Measurements from ENCODE around the gene SARM1. TPM values are rescaled to one million over a fixed set of nuclear protein-coding genes. Genes with fewer than 3 reads are reported as not detected.

Gene SARM1
- total and polyA plus RNA-seq, 3 experiments from 2014 or later = 8.5 to 37.0 (median 35.3) TPM

DNA sequence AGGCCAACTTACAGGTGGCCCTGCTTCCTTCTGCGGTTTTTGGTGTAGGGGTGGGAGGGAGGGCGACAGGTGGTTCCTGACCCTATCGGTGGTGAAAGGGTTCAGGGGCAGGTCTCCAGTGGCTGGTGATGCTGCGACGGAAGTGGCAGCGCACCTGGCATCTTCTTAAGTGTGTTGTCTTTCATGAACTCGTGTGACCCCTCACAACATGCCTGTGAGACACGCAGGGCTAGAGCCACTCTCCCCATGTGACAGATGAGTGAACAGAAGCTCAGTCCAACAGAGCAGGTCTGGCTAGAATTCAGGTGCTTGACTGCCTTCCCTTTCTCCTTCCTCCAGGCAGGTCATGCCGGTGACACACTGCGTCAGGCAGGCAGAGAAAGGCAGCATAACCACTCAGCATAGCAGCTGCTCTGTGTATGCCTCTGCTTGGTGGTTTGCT is 28.0 kb upstream of the SARM1 start:
- no peak for DNase-seq
- Mint-ChIP-seq H3K4me3 (no peak overlapping the region), H3K4me1 (peaks cover 0 to under 1% (median 0%) of the 10 kb centered on the region in 3 donors), H3K27ac (peak overlapping the region in 2 of 8 donors; percentile 26 to 42), H3K9me3 (no peaks in the 10 kb centered on the region), H3K36me3 (peaks cover 0 to 90% (median 7%) of the 10 kb centered on the region in 3 donors), H3K27me3 (no peaks in the 10 kb centered on the region)
- Histone ChIP-seq H3K36me3 (ENCODE audit: insufficient read depth, low read length) (peaks cover 38% of the 10 kb centered on the region), H3K27me3 (ENCODE audit: insufficient read depth, low read length, poor library complexity, severe bottlenecking) (no peaks in the 10 kb centered on the region), H3K4me1 (ENCODE audit: insufficient read depth, low read length) (no peaks in the 10 kb centered on the region), H3K4me3 (ENCODE audit: low read length) (no peak overlapping the region), H3K9me3 (ENCODE audit: low read length) (no peaks in the 10 kb centered on the region), H3K27ac (ENCODE audit: low read depth, low read length) (no peak overlapping the region)
- ChIA-PET CTCF (no interaction called here), POLR2A (no interaction called here)

GRCh38 chr17:28344011-28344410 is 27.5 kb upstream of the SARM1 start:
- no peaks in the 10 kb centered on the region for H3K4me1 ChIP-seq (ENCODE audit: insufficient read depth, low read length)
- no peak for DNase-seq
- Mint-ChIP-seq H3K27ac (peak overlapping the region in 1 of 8 donors; percentile 42), H3K27me3 (no peaks in the 10 kb centered on the region), H3K9me3 (no peaks in the 10 kb centered on the region), H3K4me1 (no peaks in the 10 kb centered on the region), H3K36me3 (peaks cover 0 to 94% (median 7%) of the 10 kb centered on the region in 3 donors), H3K4me3 (no peak overlapping the region)
- no peaks in the 10 kb centered on the region for H3K9me3 ChIP-seq (ENCODE audit: low read length)
- H3K4me3 ChIP-seq (ENCODE audit: low read length) = no peak overlapping the region
- no peaks in the 10 kb centered on the region for H3K27me3 ChIP-seq (ENCODE audit: insufficient read depth, low read length, poor library complexity, severe bottlenecking)
- POLR2A ChIA-PET = no interaction called here
- peaks cover 38% of the 10 kb centered on the region for H3K36me3 ChIP-seq (ENCODE audit: insufficient read depth, low read length)
- no peak overlapping the region for H3K27ac ChIP-seq (ENCODE audit: low read depth, low read length)
- CTCF ChIA-PET = no interaction called here

DNA sequence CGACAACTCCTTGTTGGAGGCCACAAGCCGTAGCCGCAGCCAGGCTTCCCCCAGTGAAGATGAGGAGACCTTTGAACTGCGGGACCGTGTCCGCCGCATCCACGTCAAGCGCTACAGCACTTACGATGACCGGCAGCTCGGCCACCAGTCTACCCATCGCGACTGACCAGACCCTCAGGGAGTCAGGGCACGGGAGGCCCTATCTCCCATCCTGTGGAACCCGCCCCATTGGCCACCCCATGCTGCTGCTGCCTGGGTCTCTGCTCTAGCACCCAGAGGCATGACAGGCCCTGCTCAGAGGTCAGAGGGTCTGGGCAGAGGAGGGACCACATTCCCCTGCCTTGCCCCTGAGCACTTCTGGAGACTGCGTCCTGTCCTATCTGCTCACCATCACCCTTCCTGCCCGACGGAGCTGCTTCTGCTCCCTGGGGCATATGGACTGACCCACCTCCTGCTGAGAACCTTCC is 27.0 kb upstream of the SARM1 start:
- no peaks in the 10 kb centered on the region for H3K27me3 Mint-ChIP-seq
- no peak overlapping the region for H3K4me3 Mint-ChIP-seq
- CTCF ChIA-PET = interaction anchor here (1.4 kb wide), 1 partner anchor 9 kb away, joined by 4 read pairs; the partner anchor contains the start of genes IFT20 and TNFAIP1
- no peaks in the 10 kb centered on the region for H3K9me3 Mint-ChIP-seq
- Histone ChIP-seq H3K4me1 (ENCODE audit: insufficient read depth, low read length) (no peaks in the 10 kb centered on the region), H3K36me3 (ENCODE audit: insufficient read depth, low read length) (peaks cover 39% of the 10 kb centered on the region), H3K9me3 (ENCODE audit: low read length) (no peaks in the 10 kb centered on the region), H3K4me3 (ENCODE audit: low read length) (no peak overlapping the region), H3K27ac (ENCODE audit: low read depth, low read length) (no peak overlapping the region), H3K27me3 (ENCODE audit: insufficient read depth, low read length, poor library complexity, severe bottlenecking) (no peaks in the 10 kb centered on the region)
- H3K4me1 Mint-ChIP-seq = no peaks in the 10 kb centered on the region
- peaks cover 0 to 93% (median 7%) of the 10 kb centered on the region in 3 donors for H3K36me3 Mint-ChIP-seq
- DNase-seq = no peak
- POLR2A ChIA-PET = no interaction called here
- no peak overlapping the region for H3K27ac Mint-ChIP-seq

DNA sequence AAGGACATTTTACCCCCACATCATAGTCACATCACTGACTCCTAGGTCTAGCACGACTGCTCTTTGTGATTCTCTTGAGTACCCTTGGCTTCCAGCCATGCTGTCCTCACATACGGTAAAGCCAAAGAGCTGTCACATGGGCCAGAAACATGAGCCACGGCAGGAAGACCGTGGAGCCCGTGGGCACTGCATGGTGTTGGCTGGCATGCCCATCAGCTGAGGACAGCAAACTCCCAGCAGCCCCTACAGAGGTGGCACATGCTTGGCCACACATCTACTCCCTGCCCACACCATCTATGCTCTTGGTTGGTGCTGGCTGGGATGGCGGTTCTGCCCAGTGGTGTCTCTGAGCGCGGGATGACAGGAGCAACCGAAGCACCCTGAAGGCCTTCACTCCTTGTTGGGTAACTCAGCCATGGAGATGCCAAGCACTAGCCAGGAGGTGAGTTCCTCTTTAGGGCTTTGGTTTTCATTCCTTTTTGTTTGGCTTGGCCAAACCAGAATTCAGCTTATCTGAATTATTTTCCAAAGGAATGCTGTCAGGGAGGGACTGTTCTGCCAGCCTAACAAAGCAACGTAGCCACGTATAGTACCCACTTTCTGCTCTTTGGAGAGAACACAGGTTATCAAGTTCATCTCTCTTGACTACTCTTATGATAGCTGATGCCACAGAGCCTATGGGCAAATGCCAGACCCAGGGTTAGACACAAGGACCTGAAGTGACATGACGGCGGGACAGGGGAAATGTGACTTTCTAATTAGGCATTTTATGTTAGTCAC is 25.9 kb upstream of the SARM1 start:
- Mint-ChIP-seq H3K36me3 (peaks cover 0 to 92% (median 7%) of the 10 kb centered on the region in 3 donors), H3K27me3 (no peaks in the 10 kb centered on the region), H3K4me1 (no peaks in the 10 kb centered on the region), H3K27ac (peak overlapping the region in 1 of 8 donors; percentile 21), H3K9me3 (no peaks in the 10 kb centered on the region), H3K4me3 (no peak overlapping the region)
- H3K27me3 ChIP-seq (ENCODE audit: insufficient read depth, low read length, poor library complexity, severe bottlenecking) = no peaks in the 10 kb centered on the region
- POLR2A ChIA-PET = no interaction called here
- no peaks in the 10 kb centered on the region for H3K4me1 ChIP-seq (ENCODE audit: insufficient read depth, low read length)
- no peak overlapping the region for H3K4me3 ChIP-seq (ENCODE audit: low read length)
- no peak overlapping the region for H3K27ac ChIP-seq (ENCODE audit: low read depth, low read length)
- no peaks in the 10 kb centered on the region for H3K9me3 ChIP-seq (ENCODE audit: low read length)
- no peak for DNase-seq
- peaks cover 49% of the 10 kb centered on the region for H3K36me3 ChIP-seq (ENCODE audit: insufficient read depth, low read length)
- CTCF ChIA-PET = interaction anchor here (1.4 kb wide), 1 partner anchor 10 kb away, joined by 4 read pairs; the partner anchor contains the start of genes IFT20 and TNFAIP1

GRCh38 chr17:28346199-28346580 is 25.3 kb upstream of the SARM1 start:
- H3K27ac Mint-ChIP-seq = peak overlapping the region in 1 of 8 donors; percentile 21
- no peaks in the 10 kb centered on the region for H3K4me1 Mint-ChIP-seq
- Histone ChIP-seq H3K4me1 (ENCODE audit: insufficient read depth, low read length) (no peaks in the 10 kb centered on the region), H3K36me3 (ENCODE audit: insufficient read depth, low read length) (peaks cover 55% of the 10 kb centered on the region), H3K4me3 (ENCODE audit: low read length) (no peak overlapping the region), H3K27ac (ENCODE audit: low read depth, low read length) (no peak overlapping the region), H3K9me3 (ENCODE audit: low read length) (no peaks in the 10 kb centered on the region), H3K27me3 (ENCODE audit: insufficient read depth, low read length, poor library complexity, severe bottlenecking) (no peaks in the 10 kb centered on the region)
- H3K27me3 Mint-ChIP-seq = no peaks in the 10 kb centered on the region
- H3K36me3 Mint-ChIP-seq = peaks cover 0 to 92% (median 11%) of the 10 kb centered on the region in 3 donors
- ChIA-PET POLR2A (no interaction called here), CTCF (no interaction called here)
- H3K4me3 Mint-ChIP-seq = no peak overlapping the region
- no peaks in the 10 kb centered on the region for H3K9me3 Mint-ChIP-seq
- DNase-seq = no peak

GRCh38 chr17:28346746-28347246 is 24.7 kb upstream of the SARM1 start:
- no peak overlapping the region for H3K4me3 ChIP-seq (ENCODE audit: low read length)
- Mint-ChIP-seq H3K27me3 (no peaks in the 10 kb centered on the region), H3K4me1 (no peaks in the 10 kb centered on the region), H3K9me3 (no peaks in the 10 kb centered on the region), H3K4me3 (no peak overlapping the region), H3K36me3 (peaks cover under 1 to 92% (median 15%) of the 10 kb centered on the region in 3 donors), H3K27ac (no peak overlapping the region)
- no peaks in the 10 kb centered on the region for H3K27me3 ChIP-seq (ENCODE audit: insufficient read depth, low read length, poor library complexity, severe bottlenecking)
- CTCF ChIA-PET = interaction anchor here (1.1 kb wide), 1 partner anchor 11 kb away, joined by 3 read pairs; the partner anchor contains the start of genes IFT20 and TNFAIP1
- no peaks in the 10 kb centered on the region for H3K9me3 ChIP-seq (ENCODE audit: low read length)
- DNase-seq = no peak
- H3K4me1 ChIP-seq (ENCODE audit: insufficient read depth, low read length) = no peaks in the 10 kb centered on the region
- no peak overlapping the region for H3K27ac ChIP-seq (ENCODE audit: low read depth, low read length)
- POLR2A ChIA-PET = no interaction called here
- peaks cover 57% of the 10 kb centered on the region for H3K36me3 ChIP-seq (ENCODE audit: insufficient read depth, low read length)

DNA sequence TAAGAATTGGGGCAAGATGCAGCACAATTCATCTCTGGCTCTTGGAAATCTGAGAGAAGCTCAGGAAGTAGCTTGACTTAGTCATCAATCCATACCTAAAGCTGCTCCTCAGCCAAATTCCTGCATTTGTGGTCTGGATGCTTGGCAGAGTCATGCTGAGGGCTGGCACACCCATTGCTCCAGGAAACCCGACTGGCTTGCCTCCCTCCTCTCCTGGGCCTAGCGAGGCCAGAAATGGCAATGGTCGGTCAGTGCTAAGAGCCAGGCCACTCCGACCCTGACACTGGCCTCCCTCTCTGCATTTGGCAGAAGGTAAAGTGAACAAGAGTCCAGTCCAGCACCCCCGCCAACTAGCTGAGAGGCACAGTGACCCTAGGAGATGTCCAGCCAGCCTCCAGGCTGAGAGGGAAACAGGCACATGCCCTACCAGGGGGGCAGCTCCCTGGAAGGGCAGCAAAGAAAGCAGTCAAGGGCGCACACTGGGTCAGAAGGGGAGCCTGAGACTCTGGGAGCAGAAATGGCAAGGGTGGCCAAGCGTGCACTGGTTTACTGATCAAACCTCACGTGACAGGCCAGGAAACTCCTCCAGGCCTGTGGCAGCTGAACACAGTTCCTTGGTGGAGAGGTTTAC is 24.1 kb upstream of the SARM1 start:
- ChIA-PET CTCF (interaction anchor here (1.1 kb wide), 1 partner anchor 12 kb away, joined by 3 read pairs; the partner anchor contains the start of genes IFT20 and TNFAIP1), POLR2A (no interaction called here)
- Histone ChIP-seq H3K27ac (ENCODE audit: low read depth, low read length) (no peak overlapping the region), H3K4me1 (ENCODE audit: insufficient read depth, low read length) (no peaks in the 10 kb centered on the region), H3K27me3 (ENCODE audit: insufficient read depth, low read length, poor library complexity, severe bottlenecking) (no peaks in the 10 kb centered on the region), H3K4me3 (ENCODE audit: low read length) (no peak overlapping the region), H3K9me3 (ENCODE audit: low read length) (no peaks in the 10 kb centered on the region), H3K36me3 (ENCODE audit: insufficient read depth, low read length) (peaks cover 53% of the 10 kb centered on the region)
- H3K4me3 Mint-ChIP-seq = no peak overlapping the region
- H3K4me1 Mint-ChIP-seq = no peaks in the 10 kb centered on the region
- H3K27me3 Mint-ChIP-seq = no peaks in the 10 kb centered on the region
- H3K27ac Mint-ChIP-seq = peak overlapping the region in 1 of 8 donors; percentile 1
- H3K36me3 Mint-ChIP-seq = peaks cover 3 to 92% (median 17%) of the 10 kb centered on the region in 3 donors
- no peak for DNase-seq
- H3K9me3 Mint-ChIP-seq = no peaks in the 10 kb centered on the region

DNA sequence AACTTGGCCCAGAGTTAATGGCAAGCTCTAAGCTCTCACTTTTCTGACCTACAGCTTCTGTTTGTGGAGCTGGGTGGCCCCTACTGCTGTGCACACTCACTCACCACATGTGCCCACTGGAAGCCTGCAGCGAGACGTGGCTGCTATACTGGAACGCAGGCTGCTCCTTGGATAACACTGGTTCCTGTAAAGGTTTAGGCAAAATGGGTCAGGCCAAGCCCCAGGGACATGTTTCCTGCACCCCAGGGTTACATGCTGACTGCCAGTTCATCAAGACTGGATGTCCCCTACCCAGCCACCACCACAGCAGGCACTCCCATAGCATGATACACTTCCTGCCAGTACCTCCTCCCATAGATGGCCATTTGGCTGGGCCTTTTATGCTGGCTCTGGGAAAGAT is 22.5 kb upstream of the SARM1 start:
- Histone ChIP-seq H3K9me3 (ENCODE audit: low read length) (no peaks in the 10 kb centered on the region), H3K36me3 (ENCODE audit: insufficient read depth, low read length) (peaks cover 58% of the 10 kb centered on the region)
- H3K36me3 Mint-ChIP-seq = peaks cover 3 to 91% (median 13%) of the 10 kb centered on the region in 3 donors

More for the DNA sequence above, 22.5 kb upstream of the SARM1 start:
- Mint-ChIP-seq H3K4me3 (no peak overlapping the region), H3K27ac (peak overlapping the region in 2 of 8 donors; percentile 42 to 54), H3K27me3 (no peaks in the 10 kb centered on the region), H3K4me1 (no peaks in the 10 kb centered on the region), H3K9me3 (no peaks in the 10 kb centered on the region)
- DNase-seq = no peak
- no peaks in the 10 kb centered on the region for H3K27me3 ChIP-seq (ENCODE audit: insufficient read depth, low read length, poor library complexity, severe bottlenecking)
- H3K4me3 ChIP-seq (ENCODE audit: low read length) = no peak overlapping the region
- POLR2A ChIA-PET = no interaction called here
- no peak overlapping the region for H3K27ac ChIP-seq (ENCODE audit: low read depth, low read length)
- CTCF ChIA-PET = no interaction called here
- no peaks in the 10 kb centered on the region for H3K4me1 ChIP-seq (ENCODE audit: insufficient read depth, low read length)
